Measurements from ENCODE around the gene SYTL3. TPM values are rescaled to one million over a fixed set of nuclear protein-coding genes. Genes with fewer than 3 reads are reported as not detected.
A peak's percentile ranks its signal among the peaks of the same experiment; 100 is the strongest.

SYTL3 gene
- total RNA-seq, 4 donors from 2014 or later = 3.0 to 16.7 (median 6.7) TPM

DNA sequence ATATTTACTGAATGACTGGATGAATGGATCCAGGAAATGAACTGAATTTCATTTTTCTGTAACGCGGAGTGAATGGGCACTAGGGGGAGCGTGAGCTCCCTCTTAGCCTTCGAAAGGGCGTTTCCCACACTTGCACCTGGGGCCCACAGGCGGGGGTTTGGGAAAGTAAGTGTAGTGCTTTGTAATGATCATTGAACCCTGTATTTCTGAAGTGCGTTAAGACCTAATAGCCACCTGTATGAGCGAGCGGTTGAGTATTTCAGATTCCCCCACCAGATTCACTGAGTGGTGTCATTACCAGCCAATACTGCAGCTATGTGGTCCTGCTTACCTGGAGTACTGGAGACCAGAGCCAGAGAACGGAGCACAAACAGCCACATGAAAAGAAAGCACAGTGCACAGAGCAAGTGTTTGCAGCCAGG, 10.5 kb downstream of the SYTL3 start:
- H3K9me3 ChIP-seq = no peaks in the 10 kb centered on the region
- intact Hi-C loops (cut with DNase I; ENCODE audit: low total_unique reads) = loop anchor here (10.0 kb wide), 1 partner anchor 1404 kb away; no protein-coding TSS in a partner anchor
- ATAC-seq (no peak), DNase-seq (no peak)
- no peak overlapping the region for H3K4me3 ChIP-seq
- no peaks in the 10 kb centered on the region for H3K27me3 ChIP-seq
- no peaks in the 10 kb centered on the region for H3K36me3 ChIP-seq
- no peak overlapping the region for H3K27ac ChIP-seq
- in situ Hi-C loops (cut with MboI; ENCODE audit: low sequenced_read_pairs in 4 of 4) = no loop called here
- H3K4me1 ChIP-seq = peaks cover 14 to 30% of the 10 kb centered on the region in 2 donors
- TF ChIP-seq, protein P1, sequence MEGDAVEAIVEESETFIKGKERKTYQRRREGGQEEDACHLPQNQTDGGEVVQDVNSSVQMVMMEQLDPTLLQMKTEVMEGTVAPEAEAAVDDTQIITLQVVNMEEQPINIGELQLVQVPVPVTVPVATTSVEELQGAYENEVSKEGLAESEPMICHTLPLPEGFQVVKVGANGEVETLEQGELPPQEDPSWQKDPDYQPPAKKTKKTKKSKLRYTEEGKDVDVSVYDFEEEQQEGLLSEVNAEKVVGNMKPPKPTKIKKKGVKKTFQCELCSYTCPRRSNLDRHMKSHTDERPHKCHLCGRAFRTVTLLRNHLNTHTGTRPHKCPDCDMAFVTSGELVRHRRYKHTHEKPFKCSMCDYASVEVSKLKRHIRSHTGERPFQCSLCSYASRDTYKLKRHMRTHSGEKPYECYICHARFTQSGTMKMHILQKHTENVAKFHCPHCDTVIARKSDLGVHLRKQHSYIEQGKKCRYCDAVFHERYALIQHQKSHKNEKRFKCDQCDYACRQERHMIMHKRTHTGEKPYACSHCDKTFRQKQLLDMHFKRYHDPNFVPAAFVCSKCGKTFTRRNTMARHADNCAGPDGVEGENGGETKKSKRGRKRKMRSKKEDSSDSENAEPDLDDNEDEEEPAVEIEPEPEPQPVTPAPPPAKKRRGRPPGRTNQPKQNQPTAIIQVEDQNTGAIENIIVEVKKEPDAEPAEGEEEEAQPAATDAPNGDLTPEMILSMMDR (IDR thresholded peaks at IDR 0.05 in 4 of 5, conservative IDR thresholded peaks at IDR 0.05 in 1 of 5) = peak in 3 of 5 experiments; percentile 18 to 41 (median 19)
- TF ChIP-seq POLR2A (IDR thresholded peaks at IDR 0.05) = no peak

DNA sequence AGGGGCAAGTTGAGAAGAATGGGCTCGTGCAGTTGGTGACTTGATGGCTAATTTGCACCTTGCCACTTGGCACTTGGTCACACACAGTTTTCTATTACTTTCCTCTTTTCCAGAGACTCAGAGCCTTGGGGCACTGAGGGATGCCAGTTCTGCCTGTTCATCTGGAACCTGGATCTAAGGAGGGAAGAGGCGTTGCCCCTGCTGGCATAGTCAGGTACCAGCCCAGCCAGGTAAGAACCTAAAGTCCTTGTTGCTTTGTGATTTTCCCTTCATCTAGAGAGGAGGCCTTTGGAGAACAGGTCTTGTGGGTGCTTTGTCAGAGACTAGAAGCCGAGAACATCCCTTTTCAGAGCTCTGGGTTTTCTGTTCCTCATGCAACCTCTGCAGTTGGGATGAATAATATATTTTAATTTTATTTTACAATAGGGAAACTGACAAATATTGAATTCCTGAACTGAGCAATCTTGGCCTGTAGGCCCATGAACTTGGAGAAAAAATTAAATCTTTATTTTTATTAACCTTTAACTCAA, 11.4 kb downstream of the SYTL3 start:
- Histone ChIP-seq H3K27me3 (no peaks in the 10 kb centered on the region), H3K27ac (no peak overlapping the region), H3K4me1 (peaks cover 11 to 28% of the 10 kb centered on the region in 2 donors), H3K9me3 (no peaks in the 10 kb centered on the region), H3K36me3 (no peaks in the 10 kb centered on the region), H3K4me3 (no peak overlapping the region)
- no peak for DNase-seq
- in situ Hi-C loops (cut with MboI; ENCODE audit: low sequenced_read_pairs in 4 of 4) = no loop called here
- intact Hi-C loops (cut with DNase I; ENCODE audit: low total_unique reads) = loop anchor here (10.0 kb wide), 1 partner anchor 1404 kb away; no protein-coding TSS in a partner anchor
- no peak for ATAC-seq
- TF ChIP-seq POLR2A (IDR thresholded peaks at IDR 0.05) = no peak
- TF ChIP-seq, protein P1 (IDR thresholded peaks at IDR 0.05 in 4 of 5, conservative IDR thresholded peaks at IDR 0.05 in 1 of 5) = no peak

DNA sequence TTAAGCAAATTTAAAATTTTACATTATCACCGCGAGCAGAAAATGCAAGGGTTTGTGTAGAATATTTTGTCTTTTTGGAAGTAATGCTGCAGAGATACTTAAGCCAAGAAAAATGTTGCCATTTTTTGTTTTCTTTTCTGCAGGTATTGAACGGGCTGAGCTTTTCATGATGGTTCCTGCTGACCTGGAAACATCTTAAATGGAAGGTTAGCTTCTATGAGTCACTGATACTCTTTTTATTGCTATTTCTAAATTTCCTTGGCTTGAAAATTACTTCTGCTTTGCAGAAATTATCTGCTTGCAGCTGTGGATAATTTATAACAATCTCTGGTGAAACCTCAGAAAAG, 12.7 kb downstream of the SYTL3 start:
- no peaks in the 10 kb centered on the region for H3K36me3 ChIP-seq
- no peaks in the 10 kb centered on the region for H3K27me3 ChIP-seq
- H3K9me3 ChIP-seq = no peaks in the 10 kb centered on the region
- TF ChIP-seq POLR2A (IDR thresholded peaks at IDR 0.05) = no peak
- TF ChIP-seq, protein P1 (IDR thresholded peaks at IDR 0.05 in 4 of 5, conservative IDR thresholded peaks at IDR 0.05 in 1 of 5) = no peak
- ATAC-seq (no peak), DNase-seq (no peak)
- intact Hi-C loops (cut with DNase I; ENCODE audit: low total_unique reads) (loop anchor here (2.0 to 10.0 kb wide), 2 partner anchors 32 to 1402 kb away; no protein-coding TSS in a partner anchor), in situ Hi-C loops (cut with MboI; ENCODE audit: low sequenced_read_pairs in 4 of 4) (no loop called here)
- peak overlapping the region in 3 of 4 donors; percentile 39 to 50 (median 41) for H3K4me3 ChIP-seq
- H3K27ac ChIP-seq = peak overlapping the region; percentile 79 to 81 (median 79)
- H3K4me1 ChIP-seq = peaks cover 21 to 40% of the 10 kb centered on the region in 2 donors

DNA sequence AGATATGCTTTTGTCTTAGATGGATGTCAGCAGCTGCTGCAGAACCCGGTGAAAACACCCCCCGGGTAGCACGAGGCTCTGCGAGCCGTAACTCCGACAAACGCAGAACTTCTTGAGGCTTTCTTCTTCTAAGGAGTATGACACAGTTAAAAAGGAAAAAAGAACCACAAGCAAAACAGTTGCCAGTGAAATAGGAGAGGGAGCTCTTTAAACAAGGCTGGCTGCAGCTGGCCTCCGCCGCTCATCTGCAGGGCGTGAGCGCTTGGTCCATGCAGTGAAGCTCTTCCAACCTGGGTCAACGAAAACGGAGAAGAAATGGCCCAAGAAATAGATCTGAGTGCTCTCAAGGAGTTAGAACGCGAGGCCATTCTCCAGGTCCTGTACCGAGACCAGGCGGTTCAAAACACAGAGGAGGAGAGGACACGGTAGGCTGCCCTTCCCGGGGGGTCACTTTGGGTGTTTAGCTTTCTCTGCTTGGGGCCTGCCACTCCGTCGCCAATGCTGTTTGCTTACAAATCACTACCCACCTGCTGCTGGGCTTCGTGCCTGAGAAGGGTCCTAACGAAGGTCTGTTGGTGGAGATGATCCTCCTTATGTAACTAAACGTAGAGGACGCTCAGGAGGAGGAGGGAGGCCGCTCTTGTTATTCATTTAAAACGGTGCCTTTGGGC, 13.2 kb downstream of the SYTL3 start:
- Histone ChIP-seq H3K4me1 (peaks cover 26 to 44% of the 10 kb centered on the region in 2 donors), H3K9me3 (no peaks in the 10 kb centered on the region), H3K36me3 (no peaks in the 10 kb centered on the region), H3K27me3 (no peaks in the 10 kb centered on the region), H3K4me3 (peak overlapping the region; percentile 39 to 50 (median 41)), H3K27ac (peak overlapping the region; percentile 79 to 81 (median 79))
- ATAC-seq = peak; percentile 62 to 73
- peak in 1 of 2 donors; percentile 50 for TF ChIP-seq POLR2A (IDR thresholded peaks at IDR 0.05)
- TF ChIP-seq, protein P1 (IDR thresholded peaks at IDR 0.05 in 4 of 5, conservative IDR thresholded peaks at IDR 0.05 in 1 of 5) = no peak
- in situ Hi-C loops (cut with MboI; ENCODE audit: low sequenced_read_pairs in 4 of 4) = no loop called here
- peak in 1 of 2 donors; percentile 59 for DNase-seq
- intact Hi-C loops (cut with DNase I; ENCODE audit: low total_unique reads) = loop anchor here (1.0 to 10.0 kb wide), 3 partner anchors 8 to 1402 kb away; no protein-coding TSS in a partner anchor

Data from gastrocnemius medialis (tissue), 4 donors.